GM12892 (cell line): ENCODE data around the gene SERINC5.

ENCODE experiments used
- POLR2A ChIP-seq: IDR thresholded peaks from 2 replicates; pipeline ENCODE4 v1.6.1; 2011; ENCODE audit warnings: low read depth, low read length, control low read depth
- POLR2AphosphoS5 ChIP-seq: IDR thresholded peaks from 2 replicates; pipeline ENCODE4 v1.6.1; 2011; ENCODE audit warnings: low read depth, low read length, control low read depth
- TAF1 ChIP-seq: IDR thresholded peaks from 2 replicates; pipeline ENCODE4 v1.6.1; 2011; ENCODE audit warnings: low read depth, mild to moderate bottlenecking, control low read depth, low read length, borderline replicate concordance

- TF ChIP-seq POLR2A (no peak), POLR2AphosphoS5 (no peak), TAF1 (no peak)
These were observed 102.2 kb downstream of the SERINC5 start for GRCh38 chr5:80153586-80154126.
